ENCODE data around the gene ADAMTS16. TPM values are rescaled to one million over a fixed set of nuclear protein-coding genes. Genes with fewer than 3 reads are reported as not detected.
A peak's percentile ranks its signal among the peaks of the same experiment; 100 is the strongest.

The ADAMTS16 gene
- total and polyA plus RNA-seq, 2 experiments from 2014 or later: 2.8 to 15.4 TPM

- no peak for TF ChIP-seq REST (IDR thresholded peaks at IDR 0.05; ENCODE audit: unreplicated experiment)
- TF ChIP-seq POLR2AphosphoS5 (IDR thresholded peaks at IDR 0.05; ENCODE audit: low read depth): peak; percentile 56; the same call in 1 of the 2 replicates
- TF ChIP-seq ETS1 (IDR thresholded peaks at IDR 0.05): peak; percentile 72; the same call in 1 of the 2 replicates
- TF ChIP-seq CREB1 (CRISPR knock-in tag; IDR thresholded peaks at IDR 0.05; ENCODE audit: low read depth): no peak
Observed at GRCh38 chr5:5183189-5183699, 43.1 kb downstream of the ADAMTS16 start (continued).

- H3K36me3 Mint-ChIP-seq (ENCODE audit: low read depth): peaks cover 22% of the 10 kb centered on the region; the same call in 2 of the 3 replicates
Observed at GRCh38 chr5:5183933-5184332, 43.8 kb downstream of the ADAMTS16 start.

More at GRCh38 chr5:5183933-5184332, 43.8 kb downstream of the ADAMTS16 start:
- H4K20me1 ChIP-seq (replicated peaks; ENCODE audit: insufficient read depth): no peaks in the 10 kb centered on the region
- Mint-ChIP-seq H3K4me1 (peaks cover 68% of the 10 kb centered on the region), H3K27me3 (ENCODE audit: insufficient read depth, low read depth, poor library complexity) (peaks cover 14% of the 10 kb centered on the region), H3K27ac (peak overlapping the region; percentile 98; the same call in 1 of the 2 replicates), H3K9me3 (no peaks in the 10 kb centered on the region; the same call in 2 of the 3 replicates), H3K4me3 (no peak overlapping the region; the same call in 2 of the 3 replicates)
- H2AFZ ChIP-seq: no peak overlapping the region
- DNase-seq (ENCODE audit: low spot score): peak; percentile 29
- 0 out of 2 replicates have a peak, but pooled peaks cover 6% of the 10 kb centered on the region for H3K9me2 ChIP-seq (ENCODE audit: insufficient read depth)
- H3K27me3 ChIP-seq (ENCODE audit: insufficient read depth): no peaks in the 10 kb centered on the region
- H3K4me2 ChIP-seq: peak overlapping the region; percentile 52; the same call in 1 of the 2 replicates
- H3F3A ChIP-seq (replicated peaks; ENCODE audit: low read depth): peaks cover 9% of the 10 kb centered on the region
- H3K4me3 ChIP-seq: no peak overlapping the region
- H3K27ac ChIP-seq (ENCODE audit: low read depth): peak overlapping the region; percentile 98
- H3K4me1 ChIP-seq (ENCODE audit: insufficient read depth): peaks cover 36% of the 10 kb centered on the region
- TF ChIP-seq ZNF114 (CRISPR knock-in tag; IDR thresholded peaks at IDR 0.05) (no peak), ETS1 (IDR thresholded peaks at IDR 0.05) (peak; percentile 3; the same call in 1 of the 2 replicates), NANOG (IDR thresholded peaks at IDR 0.05; ENCODE audit: borderline replicate concordance) (peak; percentile 24; the same call in 1 of the 2 replicates), CREB1 (CRISPR knock-in tag; IDR thresholded peaks at IDR 0.05; ENCODE audit: low read depth) (no peak)
- no peak; the same call in 2 of the 3 replicates for ATAC-seq
- H3K36me3 ChIP-seq (ENCODE audit: insufficient read depth): no peaks in the 10 kb centered on the region
- 0 out of 2 replicates have a peak, but pooled peaks cover 9% of the 10 kb centered on the region for H3K79me2 ChIP-seq (replicated peaks; ENCODE audit: insufficient read depth)
